K562 (cell line): ENCODE measurements around the gene CD52. TPM values are rescaled to one million over a fixed set of nuclear protein-coding genes. Genes with fewer than 3 reads are reported as not detected.

Experiments
- ATF7 ChIP-seq: fragments of 450-650 bp; IDR thresholded peaks from 2 replicates; pipeline ENCODE4 v1.7.1; 2014; ENCODE audit warnings: mild to moderate bottlenecking, moderate library complexity
- LCOR ChIP-seq: sonication (generic); formaldehyde crosslinking; IDR thresholded peaks from 2 replicates; pipeline ENCODE4 v1.8.0; 2022; ENCODE audit warnings: mild to moderate bottlenecking, missing genetic modification reagents
- NCOR1 ChIP-seq: fragments of 450-650 bp; IDR thresholded peaks from 2 replicates; pipeline ENCODE4 v1.6.1; 2016; ENCODE audit warnings: mild to moderate bottlenecking, moderate library complexity
- NFRKB ChIP-seq: fragments of 450-650 bp; IDR thresholded peaks from 2 replicates; pipeline ENCODE4 v1.6.1; 2016; ENCODE audit warnings: low read depth
- SMARCE1 ChIP-seq: fragments of 450-650 bp; IDR thresholded peaks from 2 replicates; pipeline ENCODE4 v1.7.1; 2016; ENCODE audit warnings: mild to moderate bottlenecking
- STAG1 ChIP-seq: sonication (generic); formaldehyde crosslinking; IDR thresholded peaks from 2 replicates; pipeline ENCODE4 v1.5.0; 2020; ENCODE audit warnings: missing genetic modification reagents, borderline replicate concordance
- ZNF175 ChIP-seq: fragments of 200-800 bp; sonication (Bioruptor generic); IDR thresholded peaks from 2 replicates; pipeline ENCODE4 v1.6.1; 2016; ENCODE audit warnings: low read depth, mild to moderate bottlenecking, missing genetic modification characterization, missing compliant biosample characterization
- ZNF23 ChIP-seq: fragments of 250-450 bp; sonication (Bioruptor Pico); IDR thresholded peaks from 2 replicates; pipeline ENCODE4 v1.4.0; 2020; ENCODE audit warnings: mild to moderate bottlenecking
- polyA plus RNA-seq, 8 experiments: library from polyadenylated mRNA; depleted of rRNA in 4 of 8; stranded (reverse) in 5 of 8; unstranded in 3 of 8; fragments of >200 nt; fragmentation: Nextera tagmentation in 2 of 8; fragmentation: Illumina TruSeq in 1 of 8; extraction: Ambion mirVana in 2 of 8; extraction: Trizol in 1 of 8; gene quantifications; 2 replicates each; pipeline versions ENCODE4 v1.2.1 to v1.2.3, GENCODE V29; 2011 to 2014; ENCODE audit warnings: inconsistent platforms in 1 of 8, missing spikeins in 1 of 8
- total RNA-seq, 7 experiments: library from RNA; depleted of rRNA in 6 of 7; stranded (reverse); fragments of >200 nt in 6 of 7; fragmentation: Illumina TruSeq in 2 of 7; extraction: Trizol in 2 of 7; gene quantifications; 2 replicates each; pipeline versions ENCODE4 v1.2.1 to v1.2.3, GENCODE V29; 2011 to 2021; ENCODE audit warnings: low replicate concordance in 1 of 7
- TF ChIP-seq, protein P1 (sequence below), 2 experiments: fragments of 450-650 bp; formaldehyde crosslinking in 1 of 2; IDR thresholded peaks; 2 replicates each; pipeline versions ENCODE4 v1.4.0 to v1.6.1; 2014 to 2020; ENCODE audit warnings: mild to moderate bottlenecking in 2 of 2, borderline replicate concordance in 1 of 2, low read depth in 1 of 2

Gene CD52
- total and polyA plus RNA-seq, 9 of the 15 experiments (the other 6 are each of a cell fraction or from before 2014, with no cell fraction given), result 34.9 to 488 (median 173) TPM

GRCh38 chr1:26337206-26337535, 19.4 kb downstream of the CD52 start (continued):
- TF ChIP-seq, protein P1, sequence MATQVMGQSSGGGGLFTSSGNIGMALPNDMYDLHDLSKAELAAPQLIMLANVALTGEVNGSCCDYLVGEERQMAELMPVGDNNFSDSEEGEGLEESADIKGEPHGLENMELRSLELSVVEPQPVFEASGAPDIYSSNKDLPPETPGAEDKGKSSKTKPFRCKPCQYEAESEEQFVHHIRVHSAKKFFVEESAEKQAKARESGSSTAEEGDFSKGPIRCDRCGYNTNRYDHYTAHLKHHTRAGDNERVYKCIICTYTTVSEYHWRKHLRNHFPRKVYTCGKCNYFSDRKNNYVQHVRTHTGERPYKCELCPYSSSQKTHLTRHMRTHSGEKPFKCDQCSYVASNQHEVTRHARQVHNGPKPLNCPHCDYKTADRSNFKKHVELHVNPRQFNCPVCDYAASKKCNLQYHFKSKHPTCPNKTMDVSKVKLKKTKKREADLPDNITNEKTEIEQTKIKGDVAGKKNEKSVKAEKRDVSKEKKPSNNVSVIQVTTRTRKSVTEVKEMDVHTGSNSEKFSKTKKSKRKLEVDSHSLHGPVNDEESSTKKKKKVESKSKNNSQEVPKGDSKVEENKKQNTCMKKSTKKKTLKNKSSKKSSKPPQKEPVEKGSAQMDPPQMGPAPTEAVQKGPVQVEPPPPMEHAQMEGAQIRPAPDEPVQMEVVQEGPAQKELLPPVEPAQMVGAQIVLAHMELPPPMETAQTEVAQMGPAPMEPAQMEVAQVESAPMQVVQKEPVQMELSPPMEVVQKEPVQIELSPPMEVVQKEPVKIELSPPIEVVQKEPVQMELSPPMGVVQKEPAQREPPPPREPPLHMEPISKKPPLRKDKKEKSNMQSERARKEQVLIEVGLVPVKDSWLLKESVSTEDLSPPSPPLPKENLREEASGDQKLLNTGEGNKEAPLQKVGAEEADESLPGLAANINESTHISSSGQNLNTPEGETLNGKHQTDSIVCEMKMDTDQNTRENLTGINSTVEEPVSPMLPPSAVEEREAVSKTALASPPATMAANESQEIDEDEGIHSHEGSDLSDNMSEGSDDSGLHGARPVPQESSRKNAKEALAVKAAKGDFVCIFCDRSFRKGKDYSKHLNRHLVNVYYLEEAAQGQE (IDR thresholded peaks at IDR 0.05; ENCODE audit: borderline replicate concordance), result no peak
- TF ChIP-seq, protein P1 (CRISPR knock-in tag; IDR thresholded peaks at IDR 0.05; ENCODE audit: low read depth), result no peak
- TF ChIP-seq LCOR, result no peak
- TF ChIP-seq ZNF23 (CRISPR knock-in tag), result no peak
- no peak for TF ChIP-seq STAG1 (CRISPR knock-in tag)
- no peak for TF ChIP-seq ZNF175 (CRISPR knock-in tag)
- 0 out of 2 replicates have a peak, but pooled peaks have one; percentile 1 for TF ChIP-seq SMARCE1
- TF ChIP-seq ATF7, result no peak
- peak; percentile 91; the same call in 1 of the 2 replicates for TF ChIP-seq NFRKB
- no peak for TF ChIP-seq NCOR1
